D721Med (cell line): ENCODE measurements around the gene MRGPRE.

Source experiments
- DNase-seq: peaks from one replicate; pipeline ENCODE4 v3.0.0; 2011; ENCODE audit warnings: low spot score; ENCODE audit not compliant: insufficient read length
- FAIRE-seq: peaks from 2 replicates; lab custom pipeline; 2011; peaks lifted over from hg19 to GRCh38; lab: Jason Lieb, UNC
- TF ChIP-seq, protein P1 (sequence below): IDR thresholded peaks from 2 replicates; pipeline ENCODE4 v1.5.1; 2012; ENCODE audit warnings: mild to moderate bottlenecking, control low read depth; ENCODE audit not compliant: insufficient read depth; ENCODE audit errors: missing control alignments

Gene MRGPRE

DNA sequence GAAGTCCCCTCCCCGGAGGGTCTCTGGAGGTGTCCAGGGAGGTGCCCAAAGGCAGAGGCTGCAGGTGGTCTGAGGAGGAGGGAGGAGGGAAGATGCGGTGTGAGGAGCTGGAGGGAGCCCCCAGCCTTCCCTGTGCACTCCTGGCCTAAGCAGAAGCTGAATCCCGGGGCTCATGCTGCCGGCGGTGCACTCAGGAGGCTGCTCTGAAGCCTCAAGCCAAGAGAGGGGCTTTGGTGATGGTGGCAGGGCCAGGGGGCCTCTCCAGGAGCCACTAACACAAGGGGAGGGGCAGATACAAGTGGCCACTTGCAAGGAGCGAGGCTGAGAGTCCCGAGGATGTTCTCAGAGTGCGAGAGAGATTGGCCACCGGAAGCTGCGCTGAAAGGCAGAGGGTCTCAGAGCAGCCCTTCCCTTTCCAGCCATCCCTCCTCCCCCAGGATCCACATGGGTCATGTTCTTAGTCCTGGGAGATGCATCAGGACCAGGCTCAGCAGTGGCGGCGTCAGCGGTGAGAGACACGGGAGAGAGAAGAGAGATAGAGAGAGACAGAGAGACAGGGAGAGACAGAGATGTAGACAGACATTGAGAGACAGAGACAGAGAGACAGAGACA is 12.8 kb downstream of the MRGPRE start:
- TF ChIP-seq, protein P1, sequence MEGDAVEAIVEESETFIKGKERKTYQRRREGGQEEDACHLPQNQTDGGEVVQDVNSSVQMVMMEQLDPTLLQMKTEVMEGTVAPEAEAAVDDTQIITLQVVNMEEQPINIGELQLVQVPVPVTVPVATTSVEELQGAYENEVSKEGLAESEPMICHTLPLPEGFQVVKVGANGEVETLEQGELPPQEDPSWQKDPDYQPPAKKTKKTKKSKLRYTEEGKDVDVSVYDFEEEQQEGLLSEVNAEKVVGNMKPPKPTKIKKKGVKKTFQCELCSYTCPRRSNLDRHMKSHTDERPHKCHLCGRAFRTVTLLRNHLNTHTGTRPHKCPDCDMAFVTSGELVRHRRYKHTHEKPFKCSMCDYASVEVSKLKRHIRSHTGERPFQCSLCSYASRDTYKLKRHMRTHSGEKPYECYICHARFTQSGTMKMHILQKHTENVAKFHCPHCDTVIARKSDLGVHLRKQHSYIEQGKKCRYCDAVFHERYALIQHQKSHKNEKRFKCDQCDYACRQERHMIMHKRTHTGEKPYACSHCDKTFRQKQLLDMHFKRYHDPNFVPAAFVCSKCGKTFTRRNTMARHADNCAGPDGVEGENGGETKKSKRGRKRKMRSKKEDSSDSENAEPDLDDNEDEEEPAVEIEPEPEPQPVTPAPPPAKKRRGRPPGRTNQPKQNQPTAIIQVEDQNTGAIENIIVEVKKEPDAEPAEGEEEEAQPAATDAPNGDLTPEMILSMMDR, result no peak
- no peak for FAIRE-seq
- DNase-seq, result no peak

DNA sequence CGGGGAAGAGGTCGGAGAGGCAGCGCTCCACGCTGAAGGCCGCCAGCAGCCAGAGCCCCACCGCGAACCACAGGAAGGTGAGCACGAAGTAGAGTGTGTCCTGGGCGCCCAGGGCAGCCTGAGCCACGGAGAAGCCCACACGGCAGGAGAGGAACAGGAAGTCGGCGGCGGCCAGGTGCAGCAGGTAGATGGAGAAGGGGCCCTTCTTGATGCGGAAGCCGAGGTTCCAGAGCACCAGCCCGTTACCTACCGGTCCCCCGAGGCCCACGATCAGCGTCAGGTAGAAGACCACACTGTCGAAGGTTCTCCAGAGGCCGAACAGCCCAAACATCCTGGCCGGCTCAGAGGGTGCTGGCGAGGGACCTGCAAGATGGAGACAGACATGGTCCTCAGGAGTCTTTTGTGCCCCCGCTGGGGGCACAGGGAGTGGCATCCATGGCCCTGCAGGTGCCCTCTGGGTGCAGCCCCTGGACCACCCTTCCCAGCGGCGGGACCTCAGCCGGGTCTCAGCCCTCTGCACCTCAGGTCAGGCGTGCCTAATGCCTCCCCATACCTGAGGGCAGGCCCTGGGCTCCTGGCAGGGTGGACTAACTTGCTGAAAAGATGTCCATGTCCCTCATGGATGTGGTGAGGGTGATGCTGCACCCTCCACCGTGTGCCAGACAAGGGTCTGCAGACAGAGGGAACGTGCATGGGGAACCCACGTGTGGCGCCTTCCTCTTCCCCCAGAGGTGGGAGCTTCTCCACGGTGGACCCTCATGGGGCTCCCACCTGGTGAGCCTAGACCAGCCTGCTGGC is 13.5 kb downstream of the MRGPRE start, which contains the start of gene MRGPRG:
Gene MRGPRG, minus strand, starts transcription at position 331 of the 798 bp plus-strand sequence. Its CDS starts 0 bp downstream, at position 331.
- no peak for DNase-seq
- TF ChIP-seq, protein P1, result no peak
- FAIRE-seq, result no peak

DNA sequence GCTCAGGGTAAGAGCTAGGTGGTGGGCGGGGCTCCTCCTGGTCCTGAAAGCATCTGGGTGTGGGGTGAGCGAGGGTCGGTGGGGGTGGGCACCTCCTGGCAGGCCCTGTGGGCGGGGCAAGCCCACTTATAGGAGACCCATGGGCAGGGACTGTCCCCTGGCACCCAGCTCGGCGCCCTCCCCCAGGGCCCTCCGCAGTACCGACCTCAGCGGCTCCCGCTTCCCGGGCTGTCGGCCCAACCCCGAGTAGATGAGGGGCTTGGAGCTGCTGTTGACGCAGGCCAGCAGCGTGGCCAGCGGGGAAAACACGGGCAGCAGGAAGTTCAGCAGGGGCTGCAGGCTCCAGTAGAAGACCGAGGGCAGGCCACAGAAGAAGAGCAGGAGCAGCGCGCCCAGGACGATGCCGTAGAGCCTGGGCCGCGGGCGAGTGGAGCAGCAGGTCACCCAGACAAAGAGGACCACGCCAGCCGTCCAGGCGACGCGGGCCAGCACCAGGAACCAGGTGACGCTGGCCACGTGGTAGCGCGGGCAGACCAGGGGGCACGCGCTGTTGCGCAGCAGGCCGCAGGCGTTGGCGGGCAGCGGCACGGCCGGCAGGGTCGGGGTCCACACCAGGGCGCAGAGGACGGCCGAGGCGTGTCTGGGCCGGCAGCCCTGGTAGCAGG is 14.3 kb downstream of the MRGPRE start:
- TF ChIP-seq, protein P1, result no peak
- no peak for FAIRE-seq
- DNase-seq, result no peak

DNA sequence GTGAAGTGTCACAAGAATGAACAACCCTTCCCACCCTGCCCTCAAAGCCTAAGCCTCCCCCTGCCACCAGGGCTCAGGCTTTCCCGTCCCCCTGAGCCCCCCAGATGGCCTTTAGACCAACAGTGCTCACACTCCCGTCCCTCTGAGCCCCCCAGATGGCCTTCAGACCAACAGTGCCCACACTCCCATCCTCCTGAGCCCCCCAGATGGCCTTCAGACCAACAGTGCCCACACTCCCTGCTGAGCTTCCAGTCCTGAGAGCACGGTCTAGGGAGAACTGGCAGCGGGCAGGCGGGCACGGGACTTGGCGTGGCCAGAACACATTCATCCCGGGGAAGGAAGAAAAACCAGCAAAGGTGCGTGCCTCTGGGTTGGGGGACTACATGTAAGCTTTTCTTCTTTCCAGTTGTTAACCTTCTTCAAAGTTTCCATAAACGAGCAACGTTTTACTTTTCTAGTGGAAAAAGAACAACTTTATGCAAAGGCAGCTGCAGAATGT is 16.1 kb downstream of the MRGPRE start:
- DNase-seq, result no peak
- TF ChIP-seq, protein P1, result no peak
- no peak for FAIRE-seq

DNA sequence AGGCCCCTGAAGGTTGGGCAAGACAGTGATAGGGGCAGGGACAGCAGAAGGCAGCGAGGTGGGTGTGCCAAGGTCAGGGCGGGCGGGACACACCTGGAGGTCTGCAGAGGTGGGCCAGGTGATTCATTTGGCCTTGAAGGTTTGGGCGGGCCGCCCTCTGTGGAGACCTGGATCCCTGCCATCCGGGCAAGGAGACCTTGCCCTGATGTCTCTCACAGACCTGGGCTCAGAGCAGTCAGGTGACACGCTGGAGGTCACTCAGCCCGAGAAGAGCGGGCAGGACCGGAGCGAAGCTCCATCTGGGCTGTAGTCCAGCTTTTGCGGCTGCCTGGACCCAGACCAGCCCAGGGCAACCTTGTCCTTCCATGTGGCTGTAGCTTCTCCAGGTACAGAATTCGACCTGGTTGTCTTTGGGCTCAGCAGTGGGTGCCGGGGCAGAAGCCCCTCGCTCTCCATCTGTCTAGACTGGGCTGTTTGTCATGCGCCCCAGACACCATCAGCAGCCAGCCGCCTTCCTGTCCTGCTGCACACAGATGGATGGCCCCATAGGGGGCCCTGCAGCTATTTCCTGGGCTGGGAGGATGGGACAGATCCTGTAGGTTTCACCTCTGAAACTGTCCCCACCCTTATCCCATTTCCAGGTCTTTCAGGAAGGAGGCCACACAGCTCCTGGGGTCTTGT is 16.7 kb downstream of the MRGPRE start:
- TF ChIP-seq, protein P1, result no peak
- FAIRE-seq, result no peak
- no peak for DNase-seq

DNA sequence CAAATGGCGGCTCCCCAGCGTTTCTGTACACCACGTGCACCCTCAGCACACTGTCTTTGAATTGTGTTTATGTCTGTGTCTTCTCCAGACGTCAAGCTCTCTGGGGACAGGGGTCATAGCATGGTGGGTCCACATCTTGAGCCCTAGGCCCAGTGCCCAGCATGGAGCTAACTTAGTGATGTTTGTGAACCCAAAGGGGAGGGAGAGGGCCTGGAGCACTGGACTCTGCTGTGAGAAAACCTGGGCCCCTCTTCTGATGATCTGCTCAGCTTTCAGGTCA is 17.9 kb downstream of the MRGPRE start:
- no peak for FAIRE-seq
- no peak for DNase-seq
- TF ChIP-seq, protein P1, result no peak
